Heart right ventricle (tissue), 16 donors: ENCODE results near the gene RAB3D. TPM values are rescaled to one million over a fixed set of nuclear protein-coding genes. Genes with fewer than 3 reads are reported as not detected.
"Not testable (repeated sequence)": the region's sequence is repeated elsewhere in the genome, so short reads cannot be mapped to it uniquely, and the experiment has no call there.

Experiments used
- ATAC-seq, 8 donors: fragments of 200-7000 bp; cut with Tn5 transposase; one replicate each; pipeline ENCODE4 v1.9.1; 2020; ENCODE audit warnings: mild to moderate bottlenecking in 8 of 8, moderate library complexity in 8 of 8, moderate number of reproducible peaks in 1 of 8
- DNase-seq, 2 donors: peaks; one replicate each; pipeline ENCODE4 v3.0.0-alpha.2; 2020
- H3K27ac ChIP-seq, 10 donors: fragments of 200-600 bp; sonication (generic) in 2 of 10; one replicate each; pipeline versions ENCODE4 v1.5.0 to v1.8.0; 2020 to 2022; ENCODE audit warnings: mild to moderate bottlenecking in 3 of 10
- H3K27me3 ChIP-seq, 7 donors: fragments of 200-600 bp; one replicate each; pipeline ENCODE4 v1.8.0; 2021 to 2022; ENCODE audit warnings: mild to moderate bottlenecking in 2 of 7
- H3K36me3 ChIP-seq, 9 donors: fragments of 200-600 bp; sonication (generic) in 1 of 9; one replicate each; pipeline versions ENCODE4 v1.5.0 to v1.8.0; 2020 to 2022; ENCODE audit warnings: mild to moderate bottlenecking in 2 of 9
- H3K4me1 ChIP-seq, 9 donors: fragments of 200-600 bp; sonication (generic) in 1 of 9; one replicate each; pipeline versions ENCODE4 v1.5.0 to v1.8.0; 2020 to 2022; ENCODE audit warnings: mild to moderate bottlenecking in 4 of 9
- H3K4me3 ChIP-seq, 10 donors: fragments of 200-600 bp; sonication (generic) in 2 of 10; one replicate each; pipeline versions ENCODE4 v1.5.0 to v1.8.0; 2020 to 2022; ENCODE audit warnings: mild to moderate bottlenecking in 7 of 10, moderate library complexity in 2 of 10
- H3K9me3 ChIP-seq, 11 donors: fragments of 200-600 bp in 10 of 11; sonication (generic) in 2 of 11; one replicate each; pipeline versions ENCODE4 v1.5.0 to v1.8.0; 2013 to 2022; ENCODE audit warnings: mild to moderate bottlenecking in 2 of 11, control low read depth in 1 of 11, moderate library complexity in 1 of 11
- CTCF ChIP-seq, 9 donors: fragments of 200-600 bp; sonication (generic) in 2 of 9; IDR thresholded peaks; one replicate each; pipeline versions ENCODE4 v1.5.0 to v1.8.0; 2021 to 2022; ENCODE audit warnings: antibody characterized with exemption in 9 of 9, mild to moderate bottlenecking in 5 of 9, moderate library complexity in 1 of 9
- WGBS, 2 donors: extraction: QIAGEN DNeasy Blood & Tissue Kit; methylation state at CpG; one replicate each; pipeline ENCODE4 v1.1.7; 2013; ENCODE audit warnings: inconsistent platforms in 1 of 2; 5-methylcytosine and 5-hydroxymethylcytosine counted together
- intact Hi-C, 10 donors: fragments of 100-400 bp; cut with DNase I; formaldehyde crosslinking; loops; one replicate each; pipeline versions ENCODE4 v1.11.1 to v1.14.2; 2022
- polyA plus RNA-seq, 2 donors: library from polyadenylated mRNA; stranded (reverse); fragments of 200-250 nt; gene quantifications; one replicate each; pipeline ENCODE4 v1.2.3, GENCODE V29; 2013
- total RNA-seq, 10 donors: library from RNA; stranded (reverse); fragmentation: NEBNext Ultra II Directional in 3 of 10; extraction: Animal tissue kit (Norgen Biotek cat#: 25700) in 3 of 10; gene quantifications; one replicate each; pipeline versions ENCODE4 v1.2.1 to v1.2.4, GENCODE V29; 2021 to 2023
- donor health status: Arrhythmogenic right ventricular cardiomyopathy.
- donor health status: ischemic (EF 13 %, LVEDD 7.1; RV severe dilation, severe dysfunction).
- donor health status: healthy with polysubstance abuse.
- donor health status: DM: no; HTN: yes; CAD: no.
- donor health status: DM: no; HTN: no; CAD: no.
- donor health status: ischemic (EF 25% LVEDD 6.9; RV normal size, moderate dysfunction).
- donor health status: ischemic (EF 25% LVEDD 5.7; RV mildly dilated, moderate dysfunction).
- donor health status: healthy.
- donor health status: DM: yes; HTN: yes; CAD: no.
- donor health status: Ischemic cardiomyopathy.
- donor health status: ischemic (EF 35%, LVEDD 5.7; RV mildly dilated, moderate dysfunction).
- donor health status: nonischemic (EF 11% LVEDD 7.7; RV severe dilation, severe dysfunction).
- donor health status: DM: yes; HTN: yes; CAD: no.
- donor health status: PGD.
- donor health status: ischemic (EF 29% LVEDD 5.4; RV normal size, mild dysfunction).
- donor health status: nonischemic (EF 23%, LVEDD 6.1; RV moderate dilation, normal function).

RAB3D gene
- total and polyA plus RNA-seq, 12 donors = 2.7 to 11.6 (median 6.0) TPM

- no peak for DNase-seq
- Histone ChIP-seq H3K27me3 (no peaks in the 10 kb centered on the region), H3K4me3 (peak overlapping the region in 6 of 10 donors; percentile 73 to 84 (median 80)), H3K4me1 (peaks cover 3 to 33% (median 10%) of the 10 kb centered on the region in 9 donors), H3K36me3 (peaks cover 0 to 63% (median 29%) of the 10 kb centered on the region in 9 donors), H3K27ac (peak overlapping the region in 4 of 10 donors; percentile 77 to 89 (median 88)), H3K9me3 (no peaks in the 10 kb centered on the region)
- WGBS, 2 donors = 93 to 96% methylated on average over 7 of the region's 7 CpGs
- no peak for TF ChIP-seq CTCF (IDR thresholded peaks at IDR 0.05)
- no peak for ATAC-seq
- intact Hi-C loops = loop anchor here in 2 of 10 donors (2.0 to 5.0 kb wide), 3 partner anchors 27 to 41 kb away; partner anchors contain the start of genes SWSAP1 (in 1 of the 2) and TSPAN16 (in 1 of the 2)
Measured at GRCh38 chr19:11338121-11338520, 1.3 kb downstream of the RAB3D start.

DNA sequence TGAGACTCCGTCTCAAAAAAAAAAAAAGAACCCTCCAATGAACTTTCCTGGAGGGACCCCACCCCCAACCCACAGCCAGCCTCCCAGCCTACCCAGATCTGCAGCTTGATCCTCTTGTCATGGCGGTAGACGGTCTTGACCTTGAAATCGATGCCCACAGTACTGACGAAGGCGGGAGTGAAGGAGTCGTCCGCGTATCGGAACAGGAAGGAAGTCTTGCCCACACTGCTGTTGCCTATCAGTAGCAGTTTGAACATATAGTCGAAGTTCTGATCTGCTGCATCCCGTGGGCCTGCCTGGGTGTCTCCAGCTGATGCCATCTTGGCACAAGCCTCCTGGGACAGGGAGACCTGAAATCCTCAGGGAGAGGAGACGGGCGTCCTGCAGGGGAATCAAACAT lies 2.4 kb downstream of the RAB3D start:
- intact Hi-C loops = loop anchor here in 2 of 10 donors (5.0 kb wide), 2 partner anchors 35 to 40 kb away; partner anchors contain the start of genes SWSAP1 (in 1 of the 2) and TSPAN16 (in 1 of the 2)
- no peak for DNase-seq
- ATAC-seq = no peak
- peaks cover 3 to 33% (median 10%) of the 10 kb centered on the region in 9 donors for H3K4me1 ChIP-seq
- WGBS, 2 donors = 84 to 85% methylated on average over 14 of the region's 14 CpGs
- H3K27me3 ChIP-seq = no peaks in the 10 kb centered on the region
- H3K4me3 ChIP-seq = peak overlapping the region in 1 of 10 donors; percentile 79
- H3K36me3 ChIP-seq = peaks cover 0 to 64% (median 30%) of the 10 kb centered on the region in 9 donors
- TF ChIP-seq CTCF (IDR thresholded peaks at IDR 0.05) = no peak
- no peaks in the 10 kb centered on the region for H3K9me3 ChIP-seq
- H3K27ac ChIP-seq = peak overlapping the region in 1 of 10 donors; percentile 89

GRCh38 chr19:11335449-11336146 lies 3.9 kb downstream of the RAB3D start:
- Histone ChIP-seq H3K27me3 (no peaks in the 10 kb centered on the region), H3K36me3 (peaks cover 0 to 69% (median 30%) of the 10 kb centered on the region in 9 donors), H3K9me3 (no peaks in the 10 kb centered on the region), H3K4me3 (no peak overlapping the region), H3K27ac (no peak overlapping the region), H3K4me1 (peaks cover 3 to 33% (median 10%) of the 10 kb centered on the region in 9 donors)
- ATAC-seq (no peak), DNase-seq (no peak)
- WGBS, 2 donors = 96 to 97% methylated on average over 17 of the region's 17 CpGs
- no peak for TF ChIP-seq CTCF (IDR thresholded peaks at IDR 0.05)
- intact Hi-C loops = loop anchor here in 2 of 10 donors (5.0 kb wide), 2 partner anchors 37 to 38 kb away; partner anchors contain the start of genes SWSAP1 (in 1 of the 2) and TSPAN16 (in 1 of the 2)

DNA sequence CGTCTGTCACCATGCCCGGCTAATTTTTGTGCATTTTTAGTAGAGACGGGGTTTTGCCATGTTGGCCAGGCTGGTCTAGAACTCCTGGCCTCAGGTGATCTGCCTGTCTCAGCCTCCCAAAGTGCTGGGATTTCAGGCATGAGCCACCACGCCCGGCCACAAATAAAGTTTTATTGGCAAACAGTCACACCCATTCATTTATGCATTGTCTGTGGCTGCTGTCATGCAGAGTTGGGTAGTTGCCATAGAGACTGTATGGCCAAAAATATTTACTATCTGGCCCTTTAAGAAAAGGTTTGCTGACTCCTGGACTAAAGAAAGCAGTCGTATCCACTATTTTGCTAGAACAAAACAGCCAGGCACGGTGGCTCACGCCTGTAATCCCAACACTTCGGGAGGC lies 5.6 kb downstream of the RAB3D start:
- DNase-seq, ATAC-seq, intact Hi-C loops: not testable (repeated sequence)

More for the DNA sequence above, 5.6 kb downstream of the RAB3D start:
- WGBS, 2 donors = 86 to 91% methylated on average over 9 of the region's 9 CpGs
- H3K4me1 ChIP-seq = peaks cover 0 to 21% (median 0%) of the 10 kb centered on the region in 9 donors
- not testable (repeated sequence) for H3K4me3 ChIP-seq, H3K27ac ChIP-seq, H3K9me3 ChIP-seq, H3K27me3 ChIP-seq
- H3K36me3 ChIP-seq = peaks cover 0 to 87% (median 30%) of the 10 kb centered on the region in 9 donors
